GM23338 (cell line): Measurements from ENCODE around the gene CENPP. TPM values are rescaled to one million over a fixed set of nuclear protein-coding genes. Genes with fewer than 3 reads are reported as not detected.
A peak's percentile ranks its signal among the peaks of the same experiment; 100 is the strongest.

Experiments
- ATAC-seq: fragments of 200-7000 bp; cut with Tn5 transposase; 3 replicates; pipeline ENCODE4 v1.9.1; 2020
- DNase-seq: peaks from one replicate; pipeline ENCODE4 v3.0.0-alpha.2; 2015; ENCODE audit warnings: low spot score
- H2AFZ ChIP-seq: fragments of 200-600 bp; sonication (generic); 2 replicates; pipeline ENCODE4 v1.8.0; 2016; ENCODE audit warnings: antibody characterized with exemption, mild to moderate bottlenecking, moderate library complexity
- H3F3A ChIP-seq: fragments of 200-600 bp; sonication (generic); replicated peaks from 2 replicates; pipeline ENCODE4 v1.8.0; 2017; ENCODE audit warnings: antibody characterized with exemption, mixed run types, low read depth
- H3K27ac ChIP-seq: fragments of 200-600 bp; sonication (generic); 2 replicates; pipeline ENCODE4 v1.6.1; 2016; ENCODE audit warnings: low read depth
- H3K27me3 ChIP-seq: fragments of 200-600 bp; sonication (generic); 2 replicates; pipeline ENCODE4 v1.8.0; 2016; ENCODE audit warnings: mild to moderate bottlenecking, mixed run types, moderate library complexity; ENCODE audit not compliant: insufficient read depth
- H3K36me3 ChIP-seq: fragments of 200-600 bp; sonication (generic); 2 replicates; pipeline ENCODE4 v1.8.0; 2016; ENCODE audit warnings: mild to moderate bottlenecking; ENCODE audit not compliant: insufficient read depth
- H3K4me1 ChIP-seq: fragments of 200-600 bp; sonication (generic); 2 replicates; pipeline ENCODE4 v1.8.0; 2016; ENCODE audit warnings: mild to moderate bottlenecking, moderate library complexity; ENCODE audit not compliant: insufficient read depth
- H3K4me2 ChIP-seq: fragments of 200-600 bp; sonication (generic); 2 replicates; pipeline ENCODE4 v1.7.1; 2017; ENCODE audit warnings: mixed run types
- H3K4me3 ChIP-seq: fragments of 200-600 bp; sonication (generic); 2 replicates; pipeline ENCODE4 v1.6.1; 2016; ENCODE audit warnings: mixed run types
- H3K79me2 ChIP-seq: fragments of 200-600 bp; sonication (generic); replicated peaks from 2 replicates; pipeline ENCODE4 v1.8.0; 2017; ENCODE audit warnings: mild to moderate bottlenecking; ENCODE audit not compliant: insufficient read depth
- H3K9me2 ChIP-seq: fragments of 200-600 bp; sonication (generic); 2 replicates; pipeline ENCODE4 v1.8.0; 2017; ENCODE audit not compliant: insufficient read depth
- H4K20me1 ChIP-seq: fragments of 200-600 bp; sonication (generic); replicated peaks from 2 replicates; pipeline ENCODE4 v1.8.0; 2017; ENCODE audit warnings: mild to moderate bottlenecking; ENCODE audit not compliant: insufficient read depth
- H3K27ac Mint-ChIP-seq: 2 replicates; pipeline ENCODE4 v1.8.0; 2020; ENCODE audit warnings: inconsistent platforms, mild to moderate bottlenecking, moderate library complexity, mixed read lengths
- H3K27me3 Mint-ChIP-seq: 3 replicates; pipeline ENCODE4 v1.8.0; 2022; ENCODE audit warnings: low read depth, mild to moderate bottlenecking, moderate library complexity, mixed read lengths, inconsistent platforms; ENCODE audit not compliant: insufficient read depth, poor library complexity
- H3K36me3 Mint-ChIP-seq: 3 replicates; pipeline ENCODE4 v1.8.0; 2021; ENCODE audit warnings: low read depth, mild to moderate bottlenecking, inconsistent platforms, moderate library complexity, mixed read lengths
- H3K4me1 Mint-ChIP-seq: 3 replicates; pipeline ENCODE4 v1.8.0; 2020; ENCODE audit warnings: mild to moderate bottlenecking, inconsistent platforms, mixed read lengths
- H3K4me3 Mint-ChIP-seq: 3 replicates; pipeline ENCODE4 v1.8.0; 2021; ENCODE audit warnings: moderate library complexity, mild to moderate bottlenecking, inconsistent platforms, mixed read lengths
- H3K9me3 Mint-ChIP-seq: 3 replicates; pipeline ENCODE4 v1.8.0; 2020; ENCODE audit warnings: moderate library complexity, mild to moderate bottlenecking, inconsistent platforms, mixed read lengths
- CREB1 ChIP-seq: fragments of 250-450 bp; sonication (Bioruptor Pico); IDR thresholded peaks from 2 replicates; pipeline ENCODE4 v1.5.0; 2020; ENCODE audit warnings: low read depth, mild to moderate bottlenecking, moderate library complexity
- CTCF ChIP-seq, 2 experiments: fragments of 200-600 bp in 1 of 2; sonication (generic) in 1 of 2; conservative IDR thresholded peaks; 2 replicates each; pipeline versions ENCODE4 v1.5.1 to v1.6.1; 2016 to 2017; ENCODE audit warnings: antibody characterized with exemption in 2 of 2, low read depth in 2 of 2, mild to moderate bottlenecking in 2 of 2, moderate library complexity in 1 of 2
- ETS1 ChIP-seq: IDR thresholded peaks from 2 replicates; pipeline ENCODE4 v1.6.1; 2016; ENCODE audit warnings: antibody characterized with exemption
- EZH2phosphoT487 ChIP-seq: fragments of 200-600 bp; sonication (generic); IDR thresholded peaks from one replicate; pipeline ENCODE4 v1.8.1; 2018; ENCODE audit warnings: antibody characterized with exemption; ENCODE audit not compliant: unreplicated experiment
- JUNB ChIP-seq: IDR thresholded peaks from one replicate; pipeline ENCODE4 v1.6.1; 2016; ENCODE audit warnings: antibody characterized with exemption; ENCODE audit not compliant: unreplicated experiment
- NANOG ChIP-seq: IDR thresholded peaks from 2 replicates; pipeline ENCODE4 v1.6.1; 2016; ENCODE audit warnings: antibody characterized with exemption, borderline replicate concordance
- POLR2AphosphoS5 ChIP-seq: IDR thresholded peaks from 2 replicates; pipeline ENCODE4 v1.6.1; 2016; ENCODE audit warnings: antibody characterized with exemption, low read depth
- REST ChIP-seq: IDR thresholded peaks from one replicate; pipeline ENCODE4 v1.6.1; 2018; ENCODE audit warnings: antibody characterized with exemption; ENCODE audit not compliant: unreplicated experiment
- ZNF114 ChIP-seq: fragments of 250-450 bp; sonication (Bioruptor Pico); IDR thresholded peaks from 2 replicates; pipeline ENCODE4 v1.5.0; 2020; ENCODE audit warnings: mild to moderate bottlenecking, moderate library complexity
- ZNF331 ChIP-seq: fragments of 250-450 bp; sonication (Bioruptor Pico); IDR thresholded peaks from 2 replicates; pipeline ENCODE4 v1.5.0; 2020; ENCODE audit warnings: low read depth, mild to moderate bottlenecking, moderate library complexity
- long read RNA-seq: library from polyadenylated mRNA; unstranded; transcript quantifications from one replicate; pipeline ENCODE4 v2.0.0, GENCODE V29; 2020; ENCODE audit not compliant: unreplicated experiment
- polyA plus RNA-seq: library from polyadenylated mRNA; unstranded; fragments of >200 nt; fragmentation: Nextera tagmentation; extraction: Ambion mirVana; gene quantifications from 2 replicates; pipeline ENCODE4 v1.2.1, GENCODE V29; 2016
- total RNA-seq: library from RNA; depleted of rRNA; stranded (reverse); fragments of >200 nt; shearing (Covaris generic); gene quantifications from 2 replicates; pipeline ENCODE4 v1.2.3, GENCODE V29; 2014; rRNA removed

Gene CENPP
- total RNA-seq (12.5 and 12.6 TPM in 2 replicates), polyA plus RNA-seq (8.9 and 11.0 TPM in 2 replicates)
- long read RNA-seq, partial matches to known transcripts: 1 of 5 reads
- long read RNA-seq, other reads (novel, unspliced or antisense): 3 of 5 reads

GRCh38 chr9:92325269-92325990, at the start of gene CENPP, which contains the start of gene NOL8:
TSS of gene CENPP (plus strand) at chr9:92325953.
TSS of gene NOL8 (minus strand) at chr9:92325350. CDS start at chr9:92324161, 1,189 bp downstream.
- TF ChIP-seq CREB1 (CRISPR knock-in tag) (peak; percentile 55), POLR2AphosphoS5 (peak; percentile 92), JUNB (no peak), ETS1 (peak; percentile 80), REST (peak; percentile 35), NANOG (no peak), EZH2phosphoT487 (no peak)

GRCh38 chr9:92276331-92277032, 49.3 kb upstream of the CENPP start:
- Histone ChIP-seq H3K27me3 (no peaks in the 10 kb centered on the region), H3K36me3 (peaks cover 96% of the 10 kb centered on the region), H3K27ac (no peak overlapping the region), H4K20me1 (peaks cover 14% of the 10 kb centered on the region), H2AFZ (no peak overlapping the region), H3K4me3 (no peak overlapping the region), H3K4me1 (no peaks in the 10 kb centered on the region), H3K9me2 (no peaks in the 10 kb centered on the region), H3F3A (no peaks in the 10 kb centered on the region), H3K4me2 (no peak overlapping the region), H3K79me2 (peaks cover 27% of the 10 kb centered on the region)
- Mint-ChIP-seq H3K36me3 (peaks cover 94% of the 10 kb centered on the region), H3K27ac (peak overlapping the region; percentile 5; the same call in 1 of the 2 replicates), H3K27me3 (no peaks in the 10 kb centered on the region), H3K4me3 (no peak overlapping the region), H3K4me1 (no peaks in the 10 kb centered on the region), H3K9me3 (no peaks in the 10 kb centered on the region)
- DNase-seq: no peak
- no peak for ATAC-seq
- TF ChIP-seq ZNF331 (CRISPR knock-in tag) (no peak), NANOG (no peak), ZNF114 (CRISPR knock-in tag) (no peak), JUNB (no peak), REST (no peak), CTCF (conservative IDR thresholded peaks at IDR 0.05; ENCODE audit: low read depth in 2 of 2) (no peak)

More at GRCh38 chr9:92325269-92325990, at the start of gene CENPP, which contains the start of gene NOL8:
- ATAC-seq (peak; percentile 92), DNase-seq (peak; percentile 95)
- 0 out of 2 replicates have a peak, but pooled peaks cover 4% of the 10 kb centered on the region for H3F3A ChIP-seq
- H3K4me2 ChIP-seq: peak within 1 kb of the TSS; percentile 100
- Mint-ChIP-seq H3K27me3 (peaks cover 5% of the 10 kb centered on the region), H3K27ac (peak within 1 kb of the TSS; percentile 99), H3K9me3 (no peaks in the 10 kb centered on the region), H3K4me1 (peaks cover 22% of the 10 kb centered on the region), H3K4me3 (peak within 1 kb of the TSS; percentile 95), H3K36me3 (peaks cover 22% of the 10 kb centered on the region; the same call in 2 of the 3 replicates)
- H2AFZ ChIP-seq: peak within 1 kb of the TSS; percentile 100
- H3K27ac ChIP-seq: peak within 1 kb of the TSS; percentile 99
- H3K4me1 ChIP-seq: peaks cover 19% of the 10 kb centered on the region
- H3K36me3 ChIP-seq: peaks cover 20% of the 10 kb centered on the region
- H3K27me3 ChIP-seq: no peaks in the 10 kb centered on the region
- peaks cover 36% of the 10 kb centered on the region for H3K79me2 ChIP-seq
- H3K4me3 ChIP-seq: peak within 1 kb of the TSS; percentile 87
- no peaks in the 10 kb centered on the region for H3K9me2 ChIP-seq
- no peaks in the 10 kb centered on the region for H4K20me1 ChIP-seq
